Lower leg skin (tissue), 4 donors: ENCODE measurements around the gene KRTAP3-3. TPM values are rescaled to one million over a fixed set of nuclear protein-coding genes. Genes with fewer than 3 reads are reported as not detected.

ENCODE experiments used
- DNase-seq, 2 donors: peaks; one replicate each; pipeline ENCODE4 v3.0.0-alpha.2; 2019; ENCODE audit warnings: low spot score in 2 of 2
- H3K4me3 ChIP-seq: fragments of 200-600 bp; sonication (generic); 2 replicates; pipeline ENCODE4 v1.5.1; 2017; ENCODE audit warnings: mild to moderate bottlenecking, low read depth; ENCODE audit not compliant: poor library complexity, severe bottlenecking
- POLR2A ChIP-seq, 2 donors: fragments of 450-650 bp; IDR thresholded peaks; one replicate each; pipeline ENCODE4 v1.6.1; 2016 to 2017; ENCODE audit warnings: antibody characterized with exemption in 2 of 2, mild to moderate bottlenecking in 1 of 2, moderate library complexity in 1 of 2
- WGBS, 2 donors: methylation state at CpG; one replicate each; pipeline ENCODE4 v1.1.5; 2018; 5-methylcytosine and 5-hydroxymethylcytosine counted together
- intact Hi-C: fragments of 100-400 bp; cut with DNase I; formaldehyde crosslinking; loops from one replicate; pipeline ENCODE4 v1.15.0; 2023; ENCODE audit warnings: low total_unique reads
- total RNA-seq, 4 donors: library from RNA; depleted of rRNA; stranded (reverse); fragments of >200 nt; gene quantifications; one replicate each; pipeline ENCODE4 v1.1.0, GENCODE V29; 2016
- TF ChIP-seq, protein P1 (sequence below), 3 donors: fragments of 450-650 bp; IDR thresholded peaks; one replicate each; pipeline ENCODE4 v1.5.1; 2016; ENCODE audit warnings: antibody characterized with exemption in 3 of 3, mild to moderate bottlenecking in 3 of 3, moderate library complexity in 2 of 3

KRTAP3-3 gene
- total RNA-seq, 4 donors from 2014 or later: 11.6 TPM; not detected in 3

- intact Hi-C loops: no loop called here
- no peak for DNase-seq
- no peak overlapping the region for H3K4me3 ChIP-seq
- TF ChIP-seq POLR2A (IDR thresholded peaks at IDR 0.05): no peak
- TF ChIP-seq, protein P1, sequence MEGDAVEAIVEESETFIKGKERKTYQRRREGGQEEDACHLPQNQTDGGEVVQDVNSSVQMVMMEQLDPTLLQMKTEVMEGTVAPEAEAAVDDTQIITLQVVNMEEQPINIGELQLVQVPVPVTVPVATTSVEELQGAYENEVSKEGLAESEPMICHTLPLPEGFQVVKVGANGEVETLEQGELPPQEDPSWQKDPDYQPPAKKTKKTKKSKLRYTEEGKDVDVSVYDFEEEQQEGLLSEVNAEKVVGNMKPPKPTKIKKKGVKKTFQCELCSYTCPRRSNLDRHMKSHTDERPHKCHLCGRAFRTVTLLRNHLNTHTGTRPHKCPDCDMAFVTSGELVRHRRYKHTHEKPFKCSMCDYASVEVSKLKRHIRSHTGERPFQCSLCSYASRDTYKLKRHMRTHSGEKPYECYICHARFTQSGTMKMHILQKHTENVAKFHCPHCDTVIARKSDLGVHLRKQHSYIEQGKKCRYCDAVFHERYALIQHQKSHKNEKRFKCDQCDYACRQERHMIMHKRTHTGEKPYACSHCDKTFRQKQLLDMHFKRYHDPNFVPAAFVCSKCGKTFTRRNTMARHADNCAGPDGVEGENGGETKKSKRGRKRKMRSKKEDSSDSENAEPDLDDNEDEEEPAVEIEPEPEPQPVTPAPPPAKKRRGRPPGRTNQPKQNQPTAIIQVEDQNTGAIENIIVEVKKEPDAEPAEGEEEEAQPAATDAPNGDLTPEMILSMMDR (IDR thresholded peaks at IDR 0.05): no peak
- WGBS, 2 donors: 86 to 87% methylated on average over 13 of the region's 13 CpGs
Measured at GRCh38 chr17:41016578-41017215, 22.7 kb upstream of the KRTAP3-3 start.

GRCh38 chr17:41015454-41015853, 21.5 kb upstream of the KRTAP3-3 start:
- WGBS, 2 donors: 72 to 74% methylated on average over 7 of the region's 7 CpGs
- TF ChIP-seq, protein P1 (IDR thresholded peaks at IDR 0.05): no peak
- TF ChIP-seq POLR2A (IDR thresholded peaks at IDR 0.05): no peak
- no peak for DNase-seq
- intact Hi-C loops: no loop called here
- H3K4me3 ChIP-seq: no peak overlapping the region

DNA sequence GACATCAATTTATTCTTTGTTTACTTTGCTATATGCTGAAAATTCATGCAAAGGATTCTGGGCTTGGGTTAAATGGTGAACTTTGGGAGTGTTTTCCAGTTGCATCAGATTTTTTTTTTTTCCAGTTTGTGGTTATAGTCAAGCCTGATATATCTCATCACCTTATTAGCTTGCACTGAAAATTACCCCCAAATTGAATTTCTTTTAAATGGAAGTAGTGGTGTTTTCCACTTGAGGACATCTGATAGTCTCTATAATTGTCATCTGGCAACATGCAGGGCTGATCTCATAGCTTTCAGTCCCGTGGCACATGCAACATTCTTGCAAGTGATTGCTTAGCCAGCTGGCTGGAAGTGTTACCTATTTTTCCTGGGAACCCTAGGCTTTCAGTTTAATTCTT, 19.6 kb upstream of the KRTAP3-3 start:
- DNase-seq: no peak
- TF ChIP-seq, protein P1 (IDR thresholded peaks at IDR 0.05): no peak
- no peak for TF ChIP-seq POLR2A (IDR thresholded peaks at IDR 0.05)
- no peak overlapping the region for H3K4me3 ChIP-seq
- 19 to 23% methylated on average over 1 of the region's 1 CpG for WGBS, 2 donors
- intact Hi-C loops: no loop called here

DNA sequence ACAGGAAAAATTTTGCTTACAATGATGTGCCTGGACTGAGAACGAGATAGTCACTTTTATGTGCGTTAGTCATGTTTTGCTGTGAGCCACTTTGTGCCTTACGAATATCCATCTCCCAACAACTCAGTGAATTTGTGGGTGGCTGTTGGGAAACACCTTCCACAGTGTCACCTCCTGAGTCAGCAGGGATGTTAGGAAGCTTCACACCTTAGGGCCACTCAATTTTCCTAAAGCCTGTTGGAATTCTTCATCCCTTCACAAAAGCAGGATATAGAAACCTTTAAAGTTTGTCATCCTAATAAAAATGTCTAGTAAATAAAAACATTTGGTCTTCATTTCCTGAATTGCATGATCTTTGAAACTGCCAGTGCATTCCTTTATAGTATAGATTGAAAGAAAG, 19.2 kb upstream of the KRTAP3-3 start:
- intact Hi-C loops: no loop called here

GRCh38 chr17:41012326-41013120, 18.6 kb upstream of the KRTAP3-3 start:
- DNase-seq: no peak
- 82 to 86% methylated on average over 6 of the region's 6 CpGs for WGBS, 2 donors
- no peak overlapping the region for H3K4me3 ChIP-seq
- no peak for TF ChIP-seq POLR2A (IDR thresholded peaks at IDR 0.05)
- TF ChIP-seq, protein P1 (IDR thresholded peaks at IDR 0.05): no peak
- intact Hi-C loops: no loop called here

More for the DNA sequence above, 19.2 kb upstream of the KRTAP3-3 start:
- WGBS, 2 donors: 68 to 78% methylated on average over 3 of the region's 3 CpGs
- no peak overlapping the region for H3K4me3 ChIP-seq
- no peak for TF ChIP-seq POLR2A (IDR thresholded peaks at IDR 0.05)
- TF ChIP-seq, protein P1 (IDR thresholded peaks at IDR 0.05): no peak
- no peak for DNase-seq
